ENCODE data around the gene GRK5. TPM values are rescaled to one million over a fixed set of nuclear protein-coding genes. Genes with fewer than 3 reads are reported as not detected.
A peak's percentile ranks its signal among the peaks of the same experiment; 100 is the strongest.

GRK5 gene
- total and polyA plus RNA-seq, 9 donors, result 18.1 to 29.2 (median 23.8) TPM

DNA sequence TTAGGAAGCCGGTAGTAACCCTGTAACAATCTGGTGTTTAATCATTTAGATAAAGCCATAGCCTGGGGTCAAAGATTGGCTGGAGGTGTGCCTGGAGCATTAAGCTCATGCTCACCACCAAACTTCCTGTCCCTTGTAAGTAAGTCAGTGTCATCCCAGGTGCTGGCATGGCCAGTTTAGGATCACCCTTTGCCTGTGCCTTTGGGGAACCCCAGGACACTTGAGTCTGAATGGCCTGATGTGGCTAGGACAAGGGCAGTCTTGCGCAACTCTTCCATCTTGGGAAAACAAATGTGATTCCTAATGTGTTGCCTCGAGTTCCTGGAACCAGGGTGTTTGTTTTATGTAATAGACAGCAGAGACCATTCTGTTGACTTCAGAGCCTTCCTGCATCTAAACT is 154.8 kb downstream of the GRK5 start:
- no CpG with 5 or more reads among the region's 3 CpGs for WGBS (ENCODE audit: insufficient coverage)
- H3K27ac ChIP-seq (ENCODE audit: low read length), result no peak overlapping the region
- H3K27me3 ChIP-seq (ENCODE audit: control insufficient read depth, insufficient read depth, low read length), result no peaks in the 10 kb centered on the region

DNA sequence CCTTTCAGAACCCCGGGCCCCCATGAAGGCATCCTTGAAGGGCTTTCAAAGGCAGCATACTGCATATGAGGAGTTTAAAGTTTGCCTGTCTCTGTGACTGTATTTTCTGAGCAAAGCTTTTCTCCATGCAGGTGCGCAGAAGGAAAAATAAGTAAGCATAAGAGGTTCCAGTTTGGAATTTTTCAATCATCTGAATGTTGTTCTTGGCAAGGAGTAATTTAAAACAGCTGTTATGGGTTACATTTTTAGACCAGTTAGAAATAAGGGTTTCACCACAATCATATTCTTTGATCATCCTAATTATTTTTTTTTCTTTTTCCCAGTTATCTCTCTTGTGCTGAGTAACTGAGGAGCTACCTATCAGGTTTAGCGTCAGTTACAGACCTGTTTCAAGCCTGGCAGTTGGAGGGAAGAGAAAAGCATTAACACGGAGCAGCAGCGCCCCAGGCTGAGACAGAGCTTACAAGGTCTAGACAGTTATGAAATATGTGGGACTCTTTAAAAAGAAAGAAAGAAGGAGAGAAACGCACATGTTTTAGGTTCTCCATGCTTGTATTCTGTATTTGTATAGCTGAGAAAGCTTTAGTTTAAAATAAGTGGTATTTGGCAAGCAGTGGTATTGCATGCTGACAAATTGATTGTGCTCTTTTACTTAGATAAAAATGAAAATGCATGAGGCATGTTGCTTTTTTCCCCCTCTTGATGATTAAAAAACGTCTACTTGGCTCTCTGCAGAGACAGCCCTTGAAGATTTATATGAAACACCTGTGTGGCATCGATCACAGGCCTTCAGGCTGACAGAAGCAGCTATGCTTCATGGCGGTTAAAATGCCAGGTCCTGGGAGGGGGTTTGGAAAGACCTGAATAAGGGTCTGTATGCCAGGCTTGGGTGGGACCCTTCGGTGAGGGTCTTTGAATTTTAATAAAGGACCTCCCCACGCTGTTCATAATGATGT is 157.6 kb downstream of the GRK5 start:
- 22% methylated on average over 6 of the region's 11 CpGs for WGBS (ENCODE audit: insufficient coverage)
- peaks cover 64% of the 10 kb centered on the region for H3K4me1 ChIP-seq (ENCODE audit: control insufficient read depth, insufficient read depth, low read length)
- peak overlapping the region; percentile 70 for H3K27ac ChIP-seq (ENCODE audit: low read length)
- peak; percentile 75 for DNase-seq
- no peaks in the 10 kb centered on the region for H3K36me3 ChIP-seq (ENCODE audit: control insufficient read depth, insufficient read depth, low read length)
- no peak overlapping the region for H3K4me3 ChIP-seq (ENCODE audit: low read length)
- H3K9me3 ChIP-seq (replicated peaks; ENCODE audit: control insufficient read depth, low read depth, low read length), result no peaks in the 10 kb centered on the region
- H3K27me3 ChIP-seq (ENCODE audit: control insufficient read depth, insufficient read depth, low read length), result no peaks in the 10 kb centered on the region

More for the DNA sequence above, 154.8 kb downstream of the GRK5 start:
- no peaks in the 10 kb centered on the region for H3K9me3 ChIP-seq (replicated peaks; ENCODE audit: control insufficient read depth, low read depth, low read length)
- DNase-seq, result no peak
- H3K4me3 ChIP-seq (ENCODE audit: low read length), result no peak overlapping the region
- peaks cover 41% of the 10 kb centered on the region for H3K4me1 ChIP-seq (ENCODE audit: control insufficient read depth, insufficient read depth, low read length)
- no peaks in the 10 kb centered on the region for H3K36me3 ChIP-seq (ENCODE audit: control insufficient read depth, insufficient read depth, low read length)

DNA sequence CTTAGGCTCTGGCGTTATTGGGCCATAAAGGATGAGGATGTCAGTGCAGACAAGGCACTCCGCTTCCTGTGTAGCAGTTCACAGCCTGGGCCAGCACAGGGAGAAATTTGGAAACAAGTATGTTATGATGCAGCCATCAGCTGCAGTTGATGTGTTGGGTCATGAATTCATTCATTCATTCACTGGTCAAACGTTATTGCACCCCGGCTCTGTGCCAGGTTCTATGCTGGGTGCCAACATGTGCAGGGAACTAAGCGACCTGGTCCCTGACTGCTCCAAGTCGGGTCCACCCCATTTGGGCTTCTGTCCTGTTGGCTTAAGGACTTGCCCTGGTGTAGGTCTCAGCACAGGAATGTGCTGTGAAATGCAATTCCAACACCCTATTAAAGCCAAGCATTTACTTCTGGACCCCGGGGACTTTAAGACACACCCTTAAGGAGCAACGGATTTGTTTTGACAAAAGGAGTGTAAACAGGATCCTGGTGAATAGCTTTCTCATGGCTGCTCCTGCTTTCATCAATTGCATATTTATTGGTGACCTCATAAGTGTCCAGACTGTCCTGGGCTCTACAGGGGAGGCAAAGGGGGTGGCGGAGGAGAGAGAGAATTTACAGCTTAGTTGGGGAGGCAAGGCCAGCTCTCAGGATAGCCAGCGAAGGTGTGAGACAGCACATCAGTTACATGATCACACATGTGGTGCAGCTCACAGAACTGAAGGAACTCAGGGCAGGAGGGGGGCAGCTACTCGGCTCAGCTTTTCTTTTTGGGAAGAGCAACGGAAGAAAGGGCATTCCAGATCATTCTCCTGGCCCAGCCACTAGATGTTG is 158.6 kb downstream of the GRK5 start:
- Histone ChIP-seq H3K36me3 (ENCODE audit: control insufficient read depth, insufficient read depth, low read length) (no peaks in the 10 kb centered on the region), H3K9me3 (replicated peaks; ENCODE audit: control insufficient read depth, low read depth, low read length) (no peaks in the 10 kb centered on the region), H3K4me3 (ENCODE audit: low read length) (no peak overlapping the region), H3K4me1 (ENCODE audit: control insufficient read depth, insufficient read depth, low read length) (peaks cover 75% of the 10 kb centered on the region), H3K27ac (ENCODE audit: low read length) (peak overlapping the region; percentile 71), H3K27me3 (ENCODE audit: control insufficient read depth, insufficient read depth, low read length) (no peaks in the 10 kb centered on the region)
- WGBS (ENCODE audit: insufficient coverage), result 30% methylated on average over 10 of the region's 12 CpGs
- DNase-seq, result peak; percentile 89

DNA sequence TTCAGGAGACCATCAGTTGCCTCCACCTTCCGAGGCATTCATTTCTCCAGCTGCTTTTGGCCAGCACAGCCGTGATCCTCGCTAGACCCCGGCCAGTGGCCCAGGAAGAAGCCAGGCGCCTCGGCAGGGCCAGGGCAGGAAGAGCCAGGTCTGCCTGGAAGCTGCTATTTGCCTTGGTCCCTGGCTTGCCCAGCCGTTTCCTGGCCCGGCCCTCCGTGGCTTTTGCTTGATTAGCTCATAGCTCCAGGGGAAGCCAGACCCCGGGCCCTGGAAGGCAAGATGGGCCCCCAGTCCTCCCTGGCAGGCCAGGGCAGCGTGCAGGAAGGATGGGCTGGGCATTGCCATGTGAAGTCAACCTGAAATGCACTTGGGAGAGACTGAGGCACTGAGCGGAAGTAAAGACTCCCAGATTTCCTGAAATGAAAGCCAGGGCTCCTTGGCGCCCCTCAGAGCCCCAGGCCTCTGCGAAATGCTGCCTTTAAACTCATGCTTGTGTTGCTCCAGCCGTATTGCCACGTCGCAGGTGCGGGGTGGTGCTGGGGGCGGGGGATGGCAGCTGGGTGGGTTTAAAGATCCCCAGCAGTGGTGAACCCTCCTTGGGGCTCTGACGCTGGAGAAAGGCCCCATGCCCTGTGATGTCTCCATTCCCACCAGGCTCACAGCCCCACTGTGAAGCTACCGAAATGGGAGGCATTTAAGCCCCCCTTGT is 160.6 kb downstream of the GRK5 start:
- Histone ChIP-seq H3K36me3 (ENCODE audit: control insufficient read depth, insufficient read depth, low read length) (no peaks in the 10 kb centered on the region), H3K27ac (ENCODE audit: low read length) (peak overlapping the region; percentile 93), H3K4me3 (ENCODE audit: low read length) (no peak overlapping the region), H3K27me3 (ENCODE audit: control insufficient read depth, insufficient read depth, low read length) (no peaks in the 10 kb centered on the region), H3K4me1 (ENCODE audit: control insufficient read depth, insufficient read depth, low read length) (peaks cover 84% of the 10 kb centered on the region), H3K9me3 (replicated peaks; ENCODE audit: control insufficient read depth, low read depth, low read length) (no peaks in the 10 kb centered on the region)
- 72% methylated on average over 16 of the region's 21 CpGs for WGBS (ENCODE audit: insufficient coverage)
- DNase-seq, result no peak

DNA sequence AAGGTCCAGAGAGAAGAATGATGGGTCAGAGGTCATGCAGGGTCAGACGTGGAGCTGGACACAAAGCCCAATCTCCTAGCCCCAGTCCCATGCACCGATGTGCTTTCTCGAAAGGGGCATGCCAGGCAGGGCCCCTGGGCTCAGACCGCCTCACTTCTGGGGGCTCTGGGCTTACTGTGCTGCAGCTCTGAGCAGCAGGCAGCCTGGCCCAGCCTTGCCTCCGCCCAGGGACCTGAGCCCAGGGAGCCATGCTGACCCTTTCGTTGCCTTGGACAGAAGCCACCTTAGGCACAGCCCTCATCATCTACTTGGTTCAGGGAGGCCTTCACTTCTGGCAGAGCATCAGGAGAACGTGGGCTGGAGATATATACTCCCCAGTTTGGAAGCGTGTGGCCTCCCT is 161.2 kb downstream of the GRK5 start:
- peak overlapping the region; percentile 93 for H3K27ac ChIP-seq (ENCODE audit: low read length)
- H3K36me3 ChIP-seq (ENCODE audit: control insufficient read depth, insufficient read depth, low read length), result no peaks in the 10 kb centered on the region
- no peaks in the 10 kb centered on the region for H3K9me3 ChIP-seq (replicated peaks; ENCODE audit: control insufficient read depth, low read depth, low read length)
- no peaks in the 10 kb centered on the region for H3K27me3 ChIP-seq (ENCODE audit: control insufficient read depth, insufficient read depth, low read length)
- DNase-seq, result no peak
- peaks cover 80% of the 10 kb centered on the region for H3K4me1 ChIP-seq (ENCODE audit: control insufficient read depth, insufficient read depth, low read length)
- no peak overlapping the region for H3K4me3 ChIP-seq (ENCODE audit: low read length)
- 78% methylated on average over 4 of the region's 8 CpGs for WGBS (ENCODE audit: insufficient coverage)

DNA sequence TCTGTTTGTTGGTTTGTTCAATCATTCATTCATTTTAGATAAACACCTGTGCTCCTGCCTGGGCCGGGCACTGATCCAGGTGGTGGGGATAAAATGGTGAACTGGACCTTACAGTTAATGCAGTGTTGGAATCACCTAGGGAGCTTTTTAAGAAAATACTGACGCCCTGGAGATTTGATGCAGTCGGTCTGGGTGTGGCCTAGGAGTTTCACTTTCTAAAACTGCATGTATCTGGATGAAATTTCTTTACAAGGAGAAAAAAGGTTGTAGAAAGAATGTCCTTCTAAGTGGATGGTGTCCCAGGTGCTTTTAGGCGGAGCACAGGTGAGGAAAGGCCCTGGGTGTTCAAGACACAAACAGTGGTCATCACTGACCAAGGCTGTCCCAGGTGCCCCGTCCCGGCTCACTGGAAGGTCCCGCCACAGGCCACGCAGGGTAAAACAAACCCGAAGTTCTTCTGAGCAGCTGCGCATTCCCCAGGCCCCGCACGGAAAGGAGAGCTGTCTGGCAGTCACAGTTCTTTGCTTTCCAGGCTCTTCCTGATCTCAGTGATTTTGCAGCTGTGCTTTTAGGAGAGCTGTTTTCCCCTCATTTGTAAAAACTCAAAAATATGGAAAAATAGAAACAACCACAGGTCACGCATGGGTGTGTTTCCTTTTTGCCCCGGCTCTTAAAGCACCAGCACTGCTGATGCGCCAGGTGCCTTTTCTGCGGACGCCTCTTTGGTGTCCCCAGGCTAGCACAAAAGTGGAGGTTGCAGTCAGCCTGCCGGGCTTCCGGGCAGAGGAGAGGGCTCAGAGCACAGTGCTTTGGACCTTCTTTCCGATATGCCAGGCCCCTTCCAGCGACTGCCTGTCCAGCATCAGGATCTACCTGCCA is 161.9 kb downstream of the GRK5 start:
- Histone ChIP-seq H3K4me3 (ENCODE audit: low read length) (no peak overlapping the region), H3K9me3 (replicated peaks; ENCODE audit: control insufficient read depth, low read depth, low read length) (no peaks in the 10 kb centered on the region), H3K27ac (ENCODE audit: low read length) (peak overlapping the region; percentile 93), H3K27me3 (ENCODE audit: control insufficient read depth, insufficient read depth, low read length) (no peaks in the 10 kb centered on the region), H3K36me3 (ENCODE audit: control insufficient read depth, insufficient read depth, low read length) (no peaks in the 10 kb centered on the region), H3K4me1 (ENCODE audit: control insufficient read depth, insufficient read depth, low read length) (peaks cover 73% of the 10 kb centered on the region)
- WGBS (ENCODE audit: insufficient coverage), result 19% methylated on average over 18 of the region's 21 CpGs
- DNase-seq, result peak; percentile 93

DNA sequence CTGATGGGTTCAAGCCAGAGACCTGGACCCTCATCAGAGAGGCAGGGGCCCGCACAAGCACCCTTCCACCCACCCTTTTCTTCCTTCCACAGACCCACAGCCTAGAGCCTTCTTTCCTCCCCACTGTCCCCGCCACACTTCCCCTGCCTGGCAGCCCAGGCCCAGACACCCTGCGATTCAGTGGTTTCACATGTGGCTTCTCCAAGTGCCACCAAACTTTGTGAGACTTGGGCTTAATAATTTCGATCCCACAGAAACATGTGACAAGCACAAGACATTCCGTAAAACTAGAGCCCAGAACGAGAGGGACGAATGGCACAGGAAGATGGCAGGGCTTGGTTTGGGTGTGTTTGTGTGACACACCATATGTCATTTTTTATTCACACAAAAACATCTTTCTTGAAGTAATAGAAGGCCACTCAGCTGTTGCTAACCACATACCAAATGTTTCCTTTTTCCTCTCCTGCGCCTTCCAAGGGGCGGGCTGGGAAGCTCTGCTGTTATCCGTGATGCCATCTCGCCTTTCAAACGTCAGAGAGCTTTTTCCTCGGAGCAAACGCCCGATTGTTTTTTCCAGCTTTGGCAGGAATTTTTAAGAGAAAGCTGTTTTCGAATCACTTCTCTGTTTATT is 162.9 kb downstream of the GRK5 start:
- Histone ChIP-seq H3K9me3 (replicated peaks; ENCODE audit: control insufficient read depth, low read depth, low read length) (no peaks in the 10 kb centered on the region), H3K36me3 (ENCODE audit: control insufficient read depth, insufficient read depth, low read length) (no peaks in the 10 kb centered on the region), H3K27me3 (ENCODE audit: control insufficient read depth, insufficient read depth, low read length) (no peaks in the 10 kb centered on the region), H3K27ac (ENCODE audit: low read length) (peak overlapping the region; percentile 93), H3K4me3 (ENCODE audit: low read length) (no peak overlapping the region), H3K4me1 (ENCODE audit: control insufficient read depth, insufficient read depth, low read length) (peaks cover 67% of the 10 kb centered on the region)
- 28% methylated on average over 7 of the region's 16 CpGs for WGBS (ENCODE audit: insufficient coverage)
- peak; percentile 89 for DNase-seq

DNA sequence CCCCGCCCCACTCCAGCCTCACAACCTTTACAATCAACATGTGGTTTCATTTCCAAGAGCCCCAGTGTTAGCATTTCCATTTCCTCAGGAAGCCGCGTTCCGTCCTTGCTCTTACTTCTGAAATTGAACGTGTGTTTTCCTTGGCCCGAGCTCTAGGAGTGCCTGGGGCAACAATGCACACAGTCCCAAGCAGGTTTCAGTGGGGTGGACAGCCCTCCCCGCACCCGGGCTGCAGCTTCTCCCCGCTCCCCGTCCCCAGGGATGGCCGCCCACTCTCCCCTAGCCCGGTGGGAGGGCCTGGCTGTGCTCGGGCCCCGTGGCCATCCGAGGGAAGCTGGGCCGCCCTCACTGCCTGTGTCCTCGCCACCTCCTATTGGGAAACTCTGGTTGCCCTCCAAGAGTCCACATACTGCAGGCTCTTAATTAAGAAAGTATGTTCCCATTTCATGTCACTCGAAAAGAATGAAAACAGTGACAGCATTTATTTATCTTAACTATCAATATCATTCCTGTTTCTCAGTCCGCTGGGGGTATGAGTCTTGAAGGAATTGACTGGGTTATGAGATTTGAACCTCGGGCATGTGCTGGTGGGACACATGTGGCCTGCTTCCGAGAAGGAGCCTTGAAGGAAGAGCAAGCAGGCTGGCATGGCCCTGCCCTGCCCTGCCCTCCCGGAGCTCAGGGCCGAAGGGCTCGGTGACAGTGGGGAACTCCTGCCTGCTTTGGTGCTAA is 163.8 kb downstream of the GRK5 start:
- Histone ChIP-seq H3K27ac (ENCODE audit: low read length) (peak overlapping the region; percentile 93), H3K27me3 (ENCODE audit: control insufficient read depth, insufficient read depth, low read length) (no peaks in the 10 kb centered on the region), H3K4me1 (ENCODE audit: control insufficient read depth, insufficient read depth, low read length) (peaks cover 67% of the 10 kb centered on the region), H3K9me3 (replicated peaks; ENCODE audit: control insufficient read depth, low read depth, low read length) (no peaks in the 10 kb centered on the region), H3K4me3 (ENCODE audit: low read length) (no peak overlapping the region), H3K36me3 (ENCODE audit: control insufficient read depth, insufficient read depth, low read length) (no peaks in the 10 kb centered on the region)
- DNase-seq, result peak; percentile 77
- WGBS (ENCODE audit: insufficient coverage), result 23% methylated on average over 19 of the region's 24 CpGs

All from muscle of leg (tissue), 11 donors.